H1 (cell line): Measurements from ENCODE around the gene CDRT4.

Experiments
- CREB1 ChIP-seq: IDR thresholded peaks from 2 replicates; pipeline ENCODE4 v1.6.1; 2012; ENCODE audit warnings: inconsistent platforms
- SRF ChIP-seq: IDR thresholded peaks from 2 replicates; pipeline ENCODE4 v1.6.1; 2011; ENCODE audit warnings: mild to moderate bottlenecking, low read depth, low read length, moderate library complexity
- TF ChIP-seq, protein P1 (sequence below), 3 experiments: IDR thresholded peaks; 1 replicate in 2 of 3; 2 replicates in 1 of 3; pipeline versions ENCODE4 v1.5.1 to v1.6.1; 2011; ENCODE audit warnings: low read length in 3 of 3, mild to moderate bottlenecking in 3 of 3, inconsistent platforms in 2 of 3, low read depth in 1 of 3, moderate library complexity in 1 of 3; ENCODE audit not compliant: insufficient read depth in 1 of 3; ENCODE audit errors: control extremely low read depth in 1 of 3
- TF ChIP-seq, protein P2 (sequence below): IDR thresholded peaks from 2 replicates; pipeline ENCODE4 v1.6.1; 2012; ENCODE audit warnings: low read length, inconsistent platforms

DNA sequence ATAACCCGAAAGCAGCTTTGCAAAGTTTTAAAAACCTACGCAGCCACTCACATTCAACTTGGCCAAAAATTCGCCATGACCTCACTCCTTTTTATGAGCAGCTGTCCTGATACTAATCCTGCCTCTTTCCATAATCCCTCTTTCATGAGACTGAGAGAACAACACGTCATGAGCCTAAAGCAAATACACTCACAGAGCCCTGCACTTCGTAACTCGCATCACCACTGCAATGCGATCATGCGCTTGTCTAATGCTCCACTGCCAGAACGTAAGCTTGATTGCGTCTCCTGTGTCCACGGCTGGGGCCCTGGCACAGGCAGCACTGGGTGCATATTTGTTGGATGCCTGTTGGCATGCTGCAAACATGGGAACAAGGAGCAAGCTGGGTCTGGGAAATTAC is 36.2 kb downstream of the CDRT4 start:
- TF ChIP-seq SRF = no peak
- no peak for TF ChIP-seq CREB1
- TF ChIP-seq, protein P1, sequence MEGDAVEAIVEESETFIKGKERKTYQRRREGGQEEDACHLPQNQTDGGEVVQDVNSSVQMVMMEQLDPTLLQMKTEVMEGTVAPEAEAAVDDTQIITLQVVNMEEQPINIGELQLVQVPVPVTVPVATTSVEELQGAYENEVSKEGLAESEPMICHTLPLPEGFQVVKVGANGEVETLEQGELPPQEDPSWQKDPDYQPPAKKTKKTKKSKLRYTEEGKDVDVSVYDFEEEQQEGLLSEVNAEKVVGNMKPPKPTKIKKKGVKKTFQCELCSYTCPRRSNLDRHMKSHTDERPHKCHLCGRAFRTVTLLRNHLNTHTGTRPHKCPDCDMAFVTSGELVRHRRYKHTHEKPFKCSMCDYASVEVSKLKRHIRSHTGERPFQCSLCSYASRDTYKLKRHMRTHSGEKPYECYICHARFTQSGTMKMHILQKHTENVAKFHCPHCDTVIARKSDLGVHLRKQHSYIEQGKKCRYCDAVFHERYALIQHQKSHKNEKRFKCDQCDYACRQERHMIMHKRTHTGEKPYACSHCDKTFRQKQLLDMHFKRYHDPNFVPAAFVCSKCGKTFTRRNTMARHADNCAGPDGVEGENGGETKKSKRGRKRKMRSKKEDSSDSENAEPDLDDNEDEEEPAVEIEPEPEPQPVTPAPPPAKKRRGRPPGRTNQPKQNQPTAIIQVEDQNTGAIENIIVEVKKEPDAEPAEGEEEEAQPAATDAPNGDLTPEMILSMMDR (IDR thresholded peaks at IDR 0.05; ENCODE audit: control extremely low read depth in 1 of 3, insufficient read depth in 1 of 3, low read depth in 1 of 3, low read length in 3 of 3) = no peak
- TF ChIP-seq, protein P2, sequence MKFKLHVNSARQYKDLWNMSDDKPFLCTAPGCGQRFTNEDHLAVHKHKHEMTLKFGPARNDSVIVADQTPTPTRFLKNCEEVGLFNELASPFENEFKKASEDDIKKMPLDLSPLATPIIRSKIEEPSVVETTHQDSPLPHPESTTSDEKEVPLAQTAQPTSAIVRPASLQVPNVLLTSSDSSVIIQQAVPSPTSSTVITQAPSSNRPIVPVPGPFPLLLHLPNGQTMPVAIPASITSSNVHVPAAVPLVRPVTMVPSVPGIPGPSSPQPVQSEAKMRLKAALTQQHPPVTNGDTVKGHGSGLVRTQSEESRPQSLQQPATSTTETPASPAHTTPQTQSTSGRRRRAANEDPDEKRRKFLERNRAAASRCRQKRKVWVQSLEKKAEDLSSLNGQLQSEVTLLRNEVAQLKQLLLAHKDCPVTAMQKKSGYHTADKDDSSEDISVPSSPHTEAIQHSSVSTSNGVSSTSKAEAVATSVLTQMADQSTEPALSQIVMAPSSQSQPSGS = no peak
